HEK293T (cell line): ENCODE data around the gene LCORL.

Source experiments
- CTCF ChIA-PET: fragments of 350-600 bp; formaldehyde crosslinking; extraction: SDS; loops from one replicate; lab custom pipeline; 2021; ENCODE audit warnings: antibody characterized with exemption, inconsistent platforms; lab: Yijun Ruan, JAX
- POLR2A ChIA-PET: fragments of 350-600 bp; formaldehyde crosslinking; extraction: SDS; loops from one replicate; lab custom pipeline; 2020; ENCODE audit warnings: antibody characterized with exemption, inconsistent platforms; lab: Yijun Ruan, JAX
- DNase-seq: peaks from one replicate; pipeline ENCODE4 v3.0.0; 2012; ENCODE audit warnings: mixed read lengths; ENCODE audit errors: extremely low spot score
- ARNT ChIP-seq: fragments of 450-650 bp; IDR thresholded peaks from 2 replicates; pipeline ENCODE4 v1.6.1; 2017; ENCODE audit warnings: mild to moderate bottlenecking
- BHLHE40 ChIP-seq: fragments of 450-650 bp; IDR thresholded peaks from 2 replicates; pipeline ENCODE4 v1.6.1; 2016; ENCODE audit warnings: mild to moderate bottlenecking, moderate library complexity, borderline replicate concordance
- CTBP1 ChIP-seq: fragments of 450-650 bp; IDR thresholded peaks from 2 replicates; pipeline ENCODE4 v1.6.1; 2016; ENCODE audit warnings: borderline replicate concordance
- ELF4 ChIP-seq: fragments of 450-650 bp; IDR thresholded peaks from 2 replicates; pipeline ENCODE4 v1.6.1; 2017; ENCODE audit warnings: antibody characterized with exemption
- FOXA1 ChIP-seq: fragments of 450-650 bp; IDR thresholded peaks from 2 replicates; pipeline ENCODE4 v1.6.1; 2016; ENCODE audit warnings: mild to moderate bottlenecking
- FOXK2 ChIP-seq: fragments of 450-650 bp; IDR thresholded peaks from 2 replicates; pipeline ENCODE4 v1.6.1; 2016; ENCODE audit warnings: mild to moderate bottlenecking
- FOXM1 ChIP-seq: fragments of 450-650 bp; IDR thresholded peaks from 2 replicates; pipeline ENCODE4 v1.6.1; 2017; ENCODE audit warnings: mild to moderate bottlenecking, borderline replicate concordance
- HDGF ChIP-seq: fragments of 450-650 bp; IDR thresholded peaks from 2 replicates; pipeline ENCODE4 v1.6.1; 2017; ENCODE audit warnings: antibody characterized with exemption, borderline replicate concordance
- L3MBTL2 ChIP-seq: fragments of 450-650 bp; conservative IDR thresholded peaks from 2 replicates; pipeline ENCODE4 v1.6.1; 2016; ENCODE audit warnings: mild to moderate bottlenecking
- LEF1 ChIP-seq: fragments of 450-650 bp; IDR thresholded peaks from 2 replicates; pipeline ENCODE4 v1.6.1; 2017; ENCODE audit warnings: mild to moderate bottlenecking, borderline replicate concordance
- NFRKB ChIP-seq: fragments of 450-650 bp; IDR thresholded peaks from 2 replicates; pipeline ENCODE4 v1.6.1; 2016; ENCODE audit warnings: mild to moderate bottlenecking, moderate library complexity
- PKNOX1 ChIP-seq: fragments of 450-650 bp; IDR thresholded peaks from 2 replicates; pipeline ENCODE4 v1.6.1; 2016
- SP1 ChIP-seq: fragments of 450-650 bp; IDR thresholded peaks from 2 replicates; pipeline ENCODE4 v1.6.1; 2017
- SUZ12 ChIP-seq: fragments of 450-650 bp; IDR thresholded peaks from 2 replicates; pipeline ENCODE4 v1.6.1; 2016; ENCODE audit warnings: mild to moderate bottlenecking
- TARDBP ChIP-seq: fragments of 450-650 bp; IDR thresholded peaks from 2 replicates; pipeline ENCODE4 v1.6.1; 2016
- ZNF384 ChIP-seq: fragments of 450-650 bp; IDR thresholded peaks from 2 replicates; pipeline ENCODE4 v1.6.1; 2016

Gene LCORL

GRCh38 chr4:18021720-18022571, at the start of gene LCORL:
Gene LCORL, minus strand, starts transcription at chr4:18021755. Its CDS starts 4 bp downstream, at chr4:18021751.
- TF ChIP-seq ELF4 (no peak; the same call in 1 of the 2 replicates), NFRKB (no peak), PKNOX1 (peak; percentile 97), ARNT (no peak), ZNF384 (peak; percentile 80), L3MBTL2 (peak; percentile 66), HDGF (0 out of 2 replicates have a peak, but pooled peaks have one; percentile 31), SUZ12 (peak; percentile 88), FOXK2 (no peak)
- peak; percentile 89 for DNase-seq
- ChIA-PET POLR2A (interaction anchor here (0.9 kb wide), 1 partner anchor 11 kb away, joined by 3 read pairs; no protein-coding TSS in a partner anchor), CTCF (interaction anchor here (0.5 kb wide), 1 partner anchor 47 kb away, joined by 3 read pairs; no protein-coding TSS in a partner anchor)

- ChIA-PET CTCF (no interaction called here), POLR2A (no interaction called here)
- no peak for TF ChIP-seq FOXA1
- no peak for TF ChIP-seq PKNOX1
- no peak for TF ChIP-seq ARNT
- TF ChIP-seq NFRKB, result no peak
- TF ChIP-seq SUZ12, result no peak
- no peak for TF ChIP-seq SP1
- TF ChIP-seq LEF1, result no peak
- TF ChIP-seq ZNF384, result no peak
- no peak for TF ChIP-seq FOXK2
- no peak for TF ChIP-seq FOXM1
- TF ChIP-seq HDGF, result no peak
- no peak for TF ChIP-seq ELF4
- DNase-seq, result no peak
Observed at GRCh38 chr4:18069810-18070209, 48.3 kb upstream of the LCORL start.

- CTCF ChIA-PET, result no interaction called here
- DNase-seq, result no peak
- POLR2A ChIA-PET, result no interaction called here
- TF ChIP-seq FOXA1, result no peak
- no peak for TF ChIP-seq PKNOX1
- no peak for TF ChIP-seq HDGF
- no peak for TF ChIP-seq ARNT
- no peak for TF ChIP-seq FOXK2
- no peak for TF ChIP-seq LEF1
- no peak for TF ChIP-seq SP1
- TF ChIP-seq NFRKB, result no peak
- TF ChIP-seq CTBP1, result no peak
- TF ChIP-seq FOXM1, result no peak
- no peak for TF ChIP-seq TARDBP
- TF ChIP-seq L3MBTL2, result no peak
- TF ChIP-seq BHLHE40, result no peak
- no peak for TF ChIP-seq ELF4
Observed at GRCh38 chr4:18067031-18067430, 45.5 kb upstream of the LCORL start.

GRCh38 chr4:18063079-18063478, 41.5 kb upstream of the LCORL start:
- ChIA-PET CTCF (no interaction called here), POLR2A (no interaction called here)
- TF ChIP-seq FOXK2 (no peak), ELF4 (no peak), FOXA1 (no peak), TARDBP (no peak), CTBP1 (no peak), L3MBTL2 (no peak), LEF1 (no peak), SP1 (no peak), PKNOX1 (no peak), BHLHE40 (no peak)
- no peak for DNase-seq

GRCh38 chr4:18057821-18058533, 36.4 kb upstream of the LCORL start:
- ChIA-PET CTCF (no interaction called here), POLR2A (no interaction called here)
- DNase-seq, result no peak
- no peak for TF ChIP-seq ELF4
- no peak for TF ChIP-seq FOXM1
- no peak for TF ChIP-seq FOXK2
- no peak for TF ChIP-seq TARDBP
- TF ChIP-seq FOXA1, result no peak
- no peak for TF ChIP-seq LEF1
- TF ChIP-seq HDGF, result no peak
- TF ChIP-seq ARNT, result no peak
- TF ChIP-seq ZNF384, result no peak
- no peak for TF ChIP-seq SUZ12
- TF ChIP-seq PKNOX1, result no peak
- TF ChIP-seq NFRKB, result no peak
